K562 (cell line): ENCODE data around the gene CD300A. TPM values are rescaled to one million over a fixed set of nuclear protein-coding genes. Genes with fewer than 3 reads are reported as not detected.

Experiments
- EP300 ChIP-seq: IDR thresholded peaks from 2 replicates; pipeline ENCODE4 v1.6.1; 2012; ENCODE audit warnings: low read length, improper control_type of control experiment
- HNRNPUL1 ChIP-seq: fragments of 200-400 bp; formaldehyde crosslinking; IDR thresholded peaks from 2 replicates; pipeline ENCODE4 v1.6.1; 2017; ENCODE audit warnings: low read length
- MGA ChIP-seq: fragments of 450-650 bp; IDR thresholded peaks from 2 replicates; pipeline ENCODE4 v1.6.1; 2016; ENCODE audit warnings: mild to moderate bottlenecking, moderate library complexity
- NR2C1 ChIP-seq, 2 experiments: fragments of 450-650 bp; IDR thresholded peaks; 2 replicates each; pipeline ENCODE4 v1.6.1; 2017; ENCODE audit warnings: mild to moderate bottlenecking in 2 of 2, antibody characterized with exemption in 1 of 2, inconsistent platforms in 1 of 2, missing compliant biosample characterization in 1 of 2, missing genetic modification characterization in 1 of 2
- NR4A1 ChIP-seq, 2 experiments: fragments of 250-450 bp in 1 of 2; fragments of 450-650 bp in 1 of 2; sonication (Bioruptor Pico) in 1 of 2; IDR thresholded peaks; 2 replicates each; pipeline versions ENCODE4 v1.4.0 to v1.6.1; 2016 to 2020; ENCODE audit warnings: mild to moderate bottlenecking in 2 of 2, missing compliant biosample characterization in 1 of 2, missing genetic modification characterization in 1 of 2, moderate library complexity in 1 of 2
- RAD21 ChIP-seq, 2 experiments: fragments of 250-450 bp in 1 of 2; fragments of 450-650 bp in 1 of 2; sonication (Bioruptor Pico) in 1 of 2; formaldehyde crosslinking in 1 of 2; IDR thresholded peaks in 1 of 2; conservative IDR thresholded peaks in 1 of 2; 2 replicates each; pipeline versions ENCODE4 v1.4.0 to v1.8.0; 2020 to 2022; ENCODE audit warnings: mild to moderate bottlenecking in 2 of 2, moderate library complexity in 1 of 2
- RBM39 ChIP-seq: fragments of 200-400 bp; formaldehyde crosslinking; optimal IDR thresholded peaks from 2 replicates; pipeline ENCODE3; 2018; ENCODE audit warnings: low read depth, low read length
- SRF ChIP-seq, 2 experiments: fragments of 250-450, 450-650 bp in 1 of 2; sonication (Bioruptor Pico) in 1 of 2; sonication (generic) in 1 of 2; formaldehyde crosslinking; IDR thresholded peaks; 2 replicates each; pipeline versions ENCODE4 v1.5.0 to v1.5.1; 2020 to 2022; ENCODE audit warnings: mild to moderate bottlenecking in 1 of 2, missing genetic modification reagents in 1 of 2
- ZNF639 ChIP-seq, 2 experiments: fragments of 200-800 bp in 1 of 2; sonication (Bioruptor generic) in 1 of 2; sonication (generic) in 1 of 2; formaldehyde crosslinking in 1 of 2; IDR thresholded peaks in 1 of 2; conservative IDR thresholded peaks in 1 of 2; 2 replicates each; pipeline versions ENCODE4 v1.5.0 to v1.6.1; 2016 to 2020; ENCODE audit warnings: missing compliant biosample characterization in 1 of 2, missing genetic modification characterization in 1 of 2, missing genetic modification reagents in 1 of 2
- polyA plus RNA-seq, 8 experiments: library from polyadenylated mRNA; depleted of rRNA in 4 of 8; stranded (reverse) in 5 of 8; unstranded in 3 of 8; fragments of >200 nt; fragmentation: Nextera tagmentation in 2 of 8; fragmentation: Illumina TruSeq in 1 of 8; extraction: Ambion mirVana in 2 of 8; extraction: Trizol in 1 of 8; gene quantifications; 2 replicates each; pipeline versions ENCODE4 v1.2.1 to v1.2.3, GENCODE V29; 2011 to 2014; ENCODE audit warnings: inconsistent platforms in 1 of 8, missing spikeins in 1 of 8
- total RNA-seq, 7 experiments: library from RNA; depleted of rRNA in 6 of 7; stranded (reverse); fragments of >200 nt in 6 of 7; fragmentation: Illumina TruSeq in 2 of 7; extraction: Trizol in 2 of 7; gene quantifications; 2 replicates each; pipeline versions ENCODE4 v1.2.1 to v1.2.3, GENCODE V29; 2011 to 2021; ENCODE audit warnings: low replicate concordance in 1 of 7

The CD300A gene
- total and polyA plus RNA-seq, 9 of the 15 experiments (the other 6 are each of a cell fraction or from before 2014, with no cell fraction given) = 0.21 to 1.7 (median 0.41) TPM; not detected in 1

- TF ChIP-seq MGA (no peak), SRF (CRISPR knock-in tag; IDR thresholded peaks at IDR 0.05) (peak; percentile 70 to 91; a peak in 3 of 4 replicates), NR2C1 (IDR thresholded peaks at IDR 0.05) (no peak), NR2C1 (tag; IDR thresholded peaks at IDR 0.05) (no peak), HNRNPUL1 (no peak), NR4A1 (CRISPR knock-in tag; IDR thresholded peaks at IDR 0.05) (no peak), NR4A1 (tag; IDR thresholded peaks at IDR 0.05) (no peak), RBM39 (no peak), ZNF639 (CRISPR knock-in tag; conservative IDR thresholded peaks at IDR 0.05 in 1 of 2, IDR thresholded peaks at IDR 0.05 in 1 of 2) (0 out of 4 replicates have a peak, but pooled peaks of 1 of the 2 experiments have one; percentile 45), RAD21 (CRISPR knock-in tag; conservative IDR thresholded peaks at IDR 0.05 in 1 of 2, IDR thresholded peaks at IDR 0.05 in 1 of 2) (peak; percentile 100), EP300 (no peak)
- TF ChIP-seq, all 486 proteins: peak for 41
Observed at GRCh38 chr17:74457146-74457819, 9.2 kb upstream of the CD300A start (continued).
